ENCODE data around the gene NFIC.
"Not testable (repeated sequence)": the region's sequence is repeated elsewhere in the genome, so short reads cannot be mapped to it uniquely, and the experiment has no call there.

Gene NFIC

GRCh38 chr19:3322199-3322978 is 44.0 kb upstream of the NFIC start:
- Histone ChIP-seq H3K9ac (ENCODE audit: insufficient read length, low read depth) (no peak overlapping the region), H3K9me3 (ENCODE audit: insufficient read depth, low read length) (no peaks in the 10 kb centered on the region), H3K27me3 (ENCODE audit: insufficient read depth, insufficient read length) (peaks cover 26% of the 10 kb centered on the region), H3K36me3 (ENCODE audit: insufficient read depth, insufficient read length, low read length) (no peaks in the 10 kb centered on the region), H3K4me1 (ENCODE audit: insufficient read depth, insufficient read length) (no peaks in the 10 kb centered on the region), H3K4me3 (ENCODE audit: insufficient read length, low read depth) (no peak overlapping the region)
- no peak for TF ChIP-seq SUZ12 (IDR thresholded peaks at IDR 0.05; ENCODE audit: extremely low read depth, insufficient read depth, insufficient read length)
- no peak for TF ChIP-seq YY1 (IDR thresholded peaks at IDR 0.05; ENCODE audit: insufficient read depth, insufficient read length)
- no peak for TF ChIP-seq ZNF274 (IDR thresholded peaks at IDR 0.05; ENCODE audit: low read depth, low read length)
- DNase-seq (ENCODE audit: low read depth, low spot score) = no peak

GRCh38 chr19:3323026-3323425 is 43.4 kb upstream of the NFIC start:
- no peaks in the 10 kb centered on the region for H3K9me3 ChIP-seq (ENCODE audit: insufficient read depth, low read length)
- H3K36me3 ChIP-seq (ENCODE audit: insufficient read depth, insufficient read length, low read length) = no peaks in the 10 kb centered on the region
- no peak for TF ChIP-seq SUZ12 (IDR thresholded peaks at IDR 0.05; ENCODE audit: extremely low read depth, insufficient read depth, insufficient read length)
- no peak for TF ChIP-seq ZNF274 (IDR thresholded peaks at IDR 0.05; ENCODE audit: low read depth, low read length)
- no peak for TF ChIP-seq YY1 (IDR thresholded peaks at IDR 0.05; ENCODE audit: insufficient read depth, insufficient read length)
- H3K4me3 ChIP-seq (ENCODE audit: insufficient read length, low read depth) = no peak overlapping the region
- no peak for DNase-seq (ENCODE audit: low read depth, low spot score)
- H3K27me3 ChIP-seq (ENCODE audit: insufficient read depth, insufficient read length) = peaks cover 26% of the 10 kb centered on the region
- no peak overlapping the region for H3K9ac ChIP-seq (ENCODE audit: insufficient read length, low read depth)
- no peaks in the 10 kb centered on the region for H3K4me1 ChIP-seq (ENCODE audit: insufficient read depth, insufficient read length)

GRCh38 chr19:3323658-3324057 is 42.7 kb upstream of the NFIC start:
- H3K4me3 ChIP-seq (ENCODE audit: insufficient read length, low read depth) = no peak overlapping the region
- TF ChIP-seq ZNF274 (IDR thresholded peaks at IDR 0.05; ENCODE audit: low read depth, low read length) (no peak), YY1 (IDR thresholded peaks at IDR 0.05; ENCODE audit: insufficient read depth, insufficient read length) (no peak), SUZ12 (IDR thresholded peaks at IDR 0.05; ENCODE audit: extremely low read depth, insufficient read depth, insufficient read length) (no peak)
- no peaks in the 10 kb centered on the region for H3K36me3 ChIP-seq (ENCODE audit: insufficient read depth, insufficient read length, low read length)
- no peak overlapping the region for H3K9ac ChIP-seq (ENCODE audit: insufficient read length, low read depth)
- no peak for DNase-seq (ENCODE audit: low read depth, low spot score)
- peaks cover 26% of the 10 kb centered on the region for H3K27me3 ChIP-seq (ENCODE audit: insufficient read depth, insufficient read length)
- H3K9me3 ChIP-seq (ENCODE audit: insufficient read depth, low read length) = no peaks in the 10 kb centered on the region
- no peaks in the 10 kb centered on the region for H3K4me1 ChIP-seq (ENCODE audit: insufficient read depth, insufficient read length)

GRCh38 chr19:3324405-3324856 is 42.0 kb upstream of the NFIC start:
- Histone ChIP-seq H3K4me1 (ENCODE audit: insufficient read depth, insufficient read length) (no peaks in the 10 kb centered on the region), H3K9me3 (ENCODE audit: insufficient read depth, low read length) (no peaks in the 10 kb centered on the region), H3K27me3 (ENCODE audit: insufficient read depth, insufficient read length) (peaks cover 26% of the 10 kb centered on the region), H3K4me3 (ENCODE audit: insufficient read length, low read depth) (no peak overlapping the region), H3K36me3 (ENCODE audit: insufficient read depth, insufficient read length, low read length) (no peaks in the 10 kb centered on the region), H3K9ac (ENCODE audit: insufficient read length, low read depth) (no peak overlapping the region)
- TF ChIP-seq YY1 (IDR thresholded peaks at IDR 0.05; ENCODE audit: insufficient read depth, insufficient read length) = no peak
- TF ChIP-seq ZNF274 (IDR thresholded peaks at IDR 0.05; ENCODE audit: low read depth, low read length) = no peak
- no peak for TF ChIP-seq SUZ12 (IDR thresholded peaks at IDR 0.05; ENCODE audit: extremely low read depth, insufficient read depth, insufficient read length)
- no peak for DNase-seq (ENCODE audit: low read depth, low spot score)

- no peak for DNase-seq (ENCODE audit: low read depth, low spot score)
- H3K9ac ChIP-seq (ENCODE audit: insufficient read length, low read depth) = no peak overlapping the region
- no peaks in the 10 kb centered on the region for H3K36me3 ChIP-seq (ENCODE audit: insufficient read depth, insufficient read length, low read length)
- peaks cover 26% of the 10 kb centered on the region for H3K27me3 ChIP-seq (ENCODE audit: insufficient read depth, insufficient read length)
- no peaks in the 10 kb centered on the region for H3K4me1 ChIP-seq (ENCODE audit: insufficient read depth, insufficient read length)
- no peak overlapping the region for H3K4me3 ChIP-seq (ENCODE audit: insufficient read length, low read depth)
- H3K9me3 ChIP-seq (ENCODE audit: insufficient read depth, low read length) = no peaks in the 10 kb centered on the region
- TF ChIP-seq SUZ12 (IDR thresholded peaks at IDR 0.05; ENCODE audit: extremely low read depth, insufficient read depth, insufficient read length) (no peak), ZNF274 (IDR thresholded peaks at IDR 0.05; ENCODE audit: low read depth, low read length) (no peak), YY1 (IDR thresholded peaks at IDR 0.05; ENCODE audit: insufficient read depth, insufficient read length) (no peak)
Observed at GRCh38 chr19:3325451-3325850, 40.9 kb upstream of the NFIC start.

GRCh38 chr19:3328743-3329142 is 37.6 kb upstream of the NFIC start:
- no peaks in the 10 kb centered on the region for H3K9me3 ChIP-seq (ENCODE audit: insufficient read depth, low read length)
- no peaks in the 10 kb centered on the region for H3K36me3 ChIP-seq (ENCODE audit: insufficient read depth, insufficient read length, low read length)
- no peak for TF ChIP-seq ZNF274 (IDR thresholded peaks at IDR 0.05; ENCODE audit: low read depth, low read length)
- no peak for TF ChIP-seq YY1 (IDR thresholded peaks at IDR 0.05; ENCODE audit: insufficient read depth, insufficient read length)
- TF ChIP-seq SUZ12 (IDR thresholded peaks at IDR 0.05; ENCODE audit: extremely low read depth, insufficient read depth, insufficient read length) = no peak
- H3K4me1 ChIP-seq (ENCODE audit: insufficient read depth, insufficient read length) = no peaks in the 10 kb centered on the region
- H3K27me3 ChIP-seq (ENCODE audit: insufficient read depth, insufficient read length) = peaks cover 29% of the 10 kb centered on the region
- no peak overlapping the region for H3K9ac ChIP-seq (ENCODE audit: insufficient read length, low read depth)
- no peak for DNase-seq (ENCODE audit: low read depth, low spot score)
- H3K4me3 ChIP-seq (ENCODE audit: insufficient read length, low read depth) = no peak overlapping the region

- peaks cover 29% of the 10 kb centered on the region for H3K27me3 ChIP-seq (ENCODE audit: insufficient read depth, insufficient read length)
- no peaks in the 10 kb centered on the region for H3K4me1 ChIP-seq (ENCODE audit: insufficient read depth, insufficient read length)
- no peaks in the 10 kb centered on the region for H3K36me3 ChIP-seq (ENCODE audit: insufficient read depth, insufficient read length, low read length)
- H3K4me3 ChIP-seq (ENCODE audit: insufficient read length, low read depth) = no peak overlapping the region
- no peak for DNase-seq (ENCODE audit: low read depth, low spot score)
- H3K9me3 ChIP-seq (ENCODE audit: insufficient read depth, low read length) = no peaks in the 10 kb centered on the region
- H3K9ac ChIP-seq (ENCODE audit: insufficient read length, low read depth) = no peak overlapping the region
- no peak for TF ChIP-seq ZNF274 (IDR thresholded peaks at IDR 0.05; ENCODE audit: low read depth, low read length)
Observed at GRCh38 chr19:3330047-3330446, 36.3 kb upstream of the NFIC start.

GRCh38 chr19:3332232-3332631 is 34.2 kb upstream of the NFIC start:
- not testable (repeated sequence) for DNase-seq (ENCODE audit: low read depth, low spot score); H3K9ac ChIP-seq (ENCODE audit: insufficient read length, low read depth)

More at GRCh38 chr19:3332232-3332631, 34.2 kb upstream of the NFIC start:
- peaks cover 29% of the 10 kb centered on the region for H3K27me3 ChIP-seq (ENCODE audit: insufficient read depth, insufficient read length)
- H3K4me3 ChIP-seq (ENCODE audit: insufficient read length, low read depth); H3K9me3 ChIP-seq (ENCODE audit: insufficient read depth, low read length); H3K4me1 ChIP-seq (ENCODE audit: insufficient read depth, insufficient read length); H3K36me3 ChIP-seq (ENCODE audit: insufficient read depth, insufficient read length, low read length): not testable (repeated sequence)
